BJ (cell line): ENCODE results near the gene ADGRV1. TPM values are rescaled to one million over a fixed set of nuclear protein-coding genes. Genes with fewer than 3 reads are reported as not detected.

Source experiments
- CTCF ChIA-PET: fragments of 350-600 bp; formaldehyde crosslinking; extraction: SDS; loops from one replicate; lab custom pipeline; 2021; ENCODE audit warnings: antibody characterized with exemption, inconsistent platforms; lab: Yijun Ruan, JAX
- POLR2A ChIA-PET: fragments of 300-600 bp; sonication (Branson Sonifier 250); formaldehyde crosslinking; extraction: SDS; loops from one replicate; lab custom pipeline; 2021; ENCODE audit warnings: antibody characterized with exemption; lab: Charles Lee
- DNase-seq: peaks from one replicate; pipeline ENCODE4 v3.0.0-alpha.2; 2011; ENCODE audit warnings: low read depth
- H3K27me3 ChIP-seq: 2 replicates; pipeline ENCODE4 v1.6.0; 2011; ENCODE audit warnings: low read length; ENCODE audit not compliant: control insufficient read depth, insufficient read depth
- H3K36me3 ChIP-seq: 2 replicates; pipeline ENCODE4 v1.5.1; 2011; ENCODE audit warnings: low read length; ENCODE audit not compliant: control insufficient read depth, insufficient read depth
- H3K4me3 ChIP-seq: 2 replicates; pipeline ENCODE4 v1.5.1; 2011; ENCODE audit warnings: low read depth, mild to moderate bottlenecking, control low read depth, low read length
- polyA plus RNA-seq: library from polyadenylated mRNA; depleted of rRNA; stranded (reverse); fragments of >200 nt; gene quantifications from 2 replicates; pipeline ENCODE4 v1.2.3, GENCODE V29; 2011
- TF ChIP-seq, protein P1 (sequence below): IDR thresholded peaks from 2 replicates; pipeline ENCODE4 v1.5.1; 2011; ENCODE audit warnings: low read depth, mild to moderate bottlenecking, control low read depth, inconsistent platforms, low read length, moderate library complexity; ENCODE audit not compliant: insufficient read depth

ADGRV1 gene
- polyA plus RNA-seq, 1 experiment, result 0.15 TPM

DNA sequence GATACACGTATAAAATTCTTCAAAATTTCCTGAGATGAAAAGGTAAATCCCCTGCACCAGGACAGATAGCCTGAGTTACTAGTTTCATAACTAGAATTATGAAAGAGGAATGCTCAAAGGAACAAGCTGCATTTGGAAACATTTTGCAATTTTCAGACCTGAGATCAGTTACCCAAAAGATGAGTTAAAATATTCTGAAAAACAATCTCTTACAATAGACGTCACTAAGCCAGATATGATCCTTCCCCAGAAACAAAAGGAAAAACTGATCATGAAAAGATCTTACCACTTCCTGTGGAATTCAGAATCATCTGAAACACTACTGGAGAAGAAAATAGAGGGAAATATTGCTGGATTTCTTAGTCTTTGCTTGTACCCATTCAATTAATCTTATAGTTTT, 619.9 kb downstream of the ADGRV1 start:
- no peaks in the 10 kb centered on the region for H3K27me3 ChIP-seq
- no peaks in the 10 kb centered on the region for H3K36me3 ChIP-seq
- no peak overlapping the region for H3K4me3 ChIP-seq
- TF ChIP-seq, protein P1, sequence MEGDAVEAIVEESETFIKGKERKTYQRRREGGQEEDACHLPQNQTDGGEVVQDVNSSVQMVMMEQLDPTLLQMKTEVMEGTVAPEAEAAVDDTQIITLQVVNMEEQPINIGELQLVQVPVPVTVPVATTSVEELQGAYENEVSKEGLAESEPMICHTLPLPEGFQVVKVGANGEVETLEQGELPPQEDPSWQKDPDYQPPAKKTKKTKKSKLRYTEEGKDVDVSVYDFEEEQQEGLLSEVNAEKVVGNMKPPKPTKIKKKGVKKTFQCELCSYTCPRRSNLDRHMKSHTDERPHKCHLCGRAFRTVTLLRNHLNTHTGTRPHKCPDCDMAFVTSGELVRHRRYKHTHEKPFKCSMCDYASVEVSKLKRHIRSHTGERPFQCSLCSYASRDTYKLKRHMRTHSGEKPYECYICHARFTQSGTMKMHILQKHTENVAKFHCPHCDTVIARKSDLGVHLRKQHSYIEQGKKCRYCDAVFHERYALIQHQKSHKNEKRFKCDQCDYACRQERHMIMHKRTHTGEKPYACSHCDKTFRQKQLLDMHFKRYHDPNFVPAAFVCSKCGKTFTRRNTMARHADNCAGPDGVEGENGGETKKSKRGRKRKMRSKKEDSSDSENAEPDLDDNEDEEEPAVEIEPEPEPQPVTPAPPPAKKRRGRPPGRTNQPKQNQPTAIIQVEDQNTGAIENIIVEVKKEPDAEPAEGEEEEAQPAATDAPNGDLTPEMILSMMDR, result no peak
- POLR2A ChIA-PET, result no interaction called here
- CTCF ChIA-PET, result interaction anchor here (0.8 to 2.8 kb wide), 5 partner anchors 9 to 207 kb away, joined by 3 to 12 read pairs (median 3); no protein-coding TSS in a partner anchor
- no peak for DNase-seq

DNA sequence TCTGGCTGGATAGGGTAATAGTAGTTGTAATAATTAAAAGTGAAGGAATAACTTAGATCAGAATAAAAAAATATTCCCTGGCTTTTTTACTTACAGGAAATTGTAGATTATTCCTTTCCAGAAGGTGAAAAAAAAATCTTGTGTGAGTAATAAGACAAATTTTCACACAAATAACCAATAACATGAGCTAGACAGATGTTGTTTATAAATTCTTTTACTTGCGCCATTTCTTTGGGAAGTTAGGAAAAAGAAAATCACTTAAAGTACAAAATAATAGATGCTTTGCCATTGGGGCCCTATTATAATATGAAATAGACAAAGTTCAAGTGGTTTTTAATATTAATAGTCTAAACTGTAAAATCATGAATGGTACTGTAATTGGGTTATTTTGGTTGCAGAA, 620.4 kb downstream of the ADGRV1 start:
- DNase-seq, result peak; percentile 35
- Histone ChIP-seq H3K4me3 (no peak overlapping the region), H3K36me3 (no peaks in the 10 kb centered on the region), H3K27me3 (no peaks in the 10 kb centered on the region)
- ChIA-PET CTCF (interaction anchor here (0.8 to 2.8 kb wide), 5 partner anchors 8 to 206 kb away, joined by 3 to 12 read pairs (median 3); no protein-coding TSS in a partner anchor), POLR2A (interaction anchor here (0.7 kb wide), 1 partner anchor 240 kb away, joined by 3 read pairs; no protein-coding TSS in a partner anchor)
- TF ChIP-seq, protein P1, result no peak

DNA sequence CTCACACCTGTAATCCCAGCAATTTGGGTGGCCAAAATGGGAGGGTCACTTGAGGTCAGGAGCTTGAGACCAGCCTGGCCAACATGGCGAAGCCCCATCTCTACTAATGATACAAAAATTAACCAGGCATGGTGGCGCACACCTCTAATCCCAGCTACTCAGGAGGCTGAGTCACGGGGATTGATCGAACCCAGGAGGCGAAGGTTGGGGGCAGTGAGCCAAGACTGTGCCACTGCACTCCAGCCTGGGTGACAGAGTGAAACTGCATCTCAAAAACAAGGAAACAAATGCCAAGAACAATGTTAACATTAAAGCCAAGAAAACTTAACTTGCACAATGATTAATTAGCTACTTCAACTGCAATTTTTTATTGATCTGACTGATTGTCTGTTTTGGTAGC, 621.9 kb downstream of the ADGRV1 start:
- H3K4me3 ChIP-seq, result no peak overlapping the region
- ChIA-PET POLR2A (no interaction called here), CTCF (no interaction called here)
- no peaks in the 10 kb centered on the region for H3K27me3 ChIP-seq
- DNase-seq, result no peak
- TF ChIP-seq, protein P1, result no peak
- no peaks in the 10 kb centered on the region for H3K36me3 ChIP-seq

DNA sequence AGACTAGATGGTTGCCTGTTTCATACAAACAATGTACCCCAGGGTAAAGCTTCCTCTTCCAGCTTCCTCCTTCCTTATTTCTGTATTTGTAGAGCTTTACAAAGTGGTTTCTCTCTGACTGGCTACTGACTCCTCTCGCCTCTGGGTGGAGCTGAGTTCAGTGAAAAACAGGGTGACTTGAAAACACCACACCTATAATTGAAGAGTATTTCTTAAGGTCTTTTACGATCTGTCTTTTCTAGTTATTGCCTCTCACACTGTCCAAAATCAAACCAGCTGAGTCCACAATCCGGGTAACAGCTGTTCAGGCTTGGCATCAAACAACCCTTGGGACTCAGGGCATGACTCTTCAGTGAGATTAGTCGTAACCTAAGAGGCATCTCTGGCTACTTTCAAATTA, 624.2 kb downstream of the ADGRV1 start:
- TF ChIP-seq, protein P1, result peak; percentile 35
- no peaks in the 10 kb centered on the region for H3K27me3 ChIP-seq
- POLR2A ChIA-PET, result no interaction called here
- DNase-seq, result peak; percentile 16
- no peak overlapping the region for H3K4me3 ChIP-seq
- CTCF ChIA-PET, result interaction anchor here (0.6 to 2.1 kb wide), 9 partner anchors 11 to 203 kb away, joined by 3 to 11 read pairs (median 3); partner anchors contain the start of gene ARRDC3
- no peaks in the 10 kb centered on the region for H3K36me3 ChIP-seq

DNA sequence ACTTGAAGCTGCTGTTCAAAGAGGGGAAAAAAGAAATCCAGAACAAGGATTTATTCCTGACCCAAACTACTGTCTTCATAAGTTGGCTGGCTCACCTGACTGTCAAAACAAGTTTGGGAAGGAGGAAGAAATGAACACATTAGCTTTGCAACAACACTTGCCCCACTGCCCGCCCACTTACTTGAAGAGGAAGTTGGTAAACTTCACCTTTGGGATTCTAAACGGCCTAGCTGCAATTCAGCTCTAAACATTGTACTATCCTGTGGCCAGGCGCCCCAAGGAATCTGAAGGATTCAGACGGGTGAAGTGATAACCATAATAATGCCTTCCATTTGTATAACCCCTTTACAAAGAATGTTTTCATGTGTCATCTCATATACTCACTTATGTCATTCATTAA, 625.1 kb downstream of the ADGRV1 start:
- H3K4me3 ChIP-seq, result no peak overlapping the region
- ChIA-PET POLR2A (no interaction called here), CTCF (interaction anchor here (0.9 to 2.1 kb wide), 4 partner anchors 10 to 200 kb away, joined by 3 to 11 read pairs (median 4); partner anchors contain the start of gene ARRDC3)
- no peak for DNase-seq
- H3K27me3 ChIP-seq, result no peaks in the 10 kb centered on the region
- TF ChIP-seq, protein P1, result no peak
- H3K36me3 ChIP-seq, result no peaks in the 10 kb centered on the region
